Osteoblast (primary cell): ENCODE data around the gene BMPR1B. TPM values are rescaled to one million over a fixed set of nuclear protein-coding genes. Genes with fewer than 3 reads are reported as not detected.

Experiments used
- DNase-seq: peaks from one replicate; pipeline ENCODE4 v3.0.0; 2011; ENCODE audit warnings: low spot score, mixed read lengths; ENCODE audit not compliant: insufficient read length; ENCODE audit errors: missing footprints
- H2AFZ ChIP-seq: 2 replicates; pipeline ENCODE4 v1.6.0; 2011; ENCODE audit warnings: mild to moderate bottlenecking, low read length
- H3K27ac ChIP-seq: 2 replicates; pipeline ENCODE4 v1.5.1; 2011; ENCODE audit warnings: mild to moderate bottlenecking, low read depth, low read length, moderate library complexity
- H3K27me3 ChIP-seq: 2 replicates; pipeline ENCODE4 v1.6.0; 2012; ENCODE audit warnings: mild to moderate bottlenecking, control low read depth, inconsistent platforms, low read length, moderate library complexity; ENCODE audit not compliant: insufficient read depth
- H3K36me3 ChIP-seq: 2 replicates; pipeline ENCODE4 v1.5.1; 2011; ENCODE audit warnings: mild to moderate bottlenecking, low read length, control low read depth, moderate library complexity; ENCODE audit not compliant: insufficient read depth
- H3K4me1 ChIP-seq: 2 replicates; pipeline ENCODE4 v1.5.1; 2011; ENCODE audit warnings: mild to moderate bottlenecking, low read length, control low read depth, moderate library complexity; ENCODE audit not compliant: insufficient read depth
- H3K4me2 ChIP-seq: 2 replicates; pipeline ENCODE4 v1.6.0; 2011; ENCODE audit warnings: mild to moderate bottlenecking, low read length; ENCODE audit not compliant: insufficient read depth
- H3K4me3 ChIP-seq: fragments of 200-600 bp; sonication (generic); 3 replicates; pipeline ENCODE4 v1.5.1; 2012; ENCODE audit warnings: mild to moderate bottlenecking, low read length, inconsistent platforms; ENCODE audit not compliant: insufficient read depth
- H3K79me2 ChIP-seq: 2 replicates; pipeline ENCODE4 v1.6.0; 2012; ENCODE audit warnings: mild to moderate bottlenecking, low read length, control low read depth, inconsistent platforms; ENCODE audit not compliant: insufficient read depth
- H3K9me3 ChIP-seq: 2 replicates; pipeline ENCODE4 v1.5.1; 2011; ENCODE audit warnings: low read depth, low read length, control low read depth
- H4K20me1 ChIP-seq: 2 replicates; pipeline ENCODE4 v1.6.0; 2012; ENCODE audit warnings: mild to moderate bottlenecking, low read length, control low read depth; ENCODE audit not compliant: insufficient read depth
- CTCF ChIP-seq: IDR thresholded peaks from 2 replicates; pipeline ENCODE4 v1.5.1; 2011; ENCODE audit warnings: mild to moderate bottlenecking, low read depth, low read length, moderate library complexity; ENCODE audit errors: extremely low read depth
- total RNA-seq: library from RNA; depleted of rRNA; stranded (reverse); fragments of >200 nt; gene quantifications from 2 replicates; pipeline ENCODE4 v1.2.3, GENCODE V29; 2012

Gene BMPR1B
- total RNA-seq, 1 donor, result 2.5 TPM

DNA sequence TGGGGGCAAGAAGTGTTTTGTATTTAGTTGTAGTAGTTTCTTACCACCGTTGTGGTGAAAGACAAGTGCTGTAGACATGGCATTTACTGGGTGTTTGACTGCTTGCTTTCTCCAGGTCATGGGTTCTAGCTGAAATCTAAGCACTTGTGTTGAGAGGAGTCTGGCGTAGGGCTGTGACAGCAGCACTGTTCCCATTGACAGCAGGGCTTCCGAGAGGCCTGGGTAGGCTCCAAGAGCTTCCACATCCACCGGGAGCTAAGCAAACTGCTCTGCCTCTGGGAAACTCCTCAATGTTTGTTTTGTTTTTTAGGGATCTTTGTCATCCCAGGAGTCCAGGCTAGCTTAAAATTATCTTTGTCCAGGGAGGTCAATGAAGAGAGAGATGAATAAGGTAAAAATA is 44.3 kb downstream of the BMPR1B start:
- no peak overlapping the region for H3K4me3 ChIP-seq
- H3K4me2 ChIP-seq, result no peak overlapping the region
- peak overlapping the region; percentile 8 for H2AFZ ChIP-seq
- no peak for TF ChIP-seq CTCF
- no peaks in the 10 kb centered on the region for H3K9me3 ChIP-seq
- H4K20me1 ChIP-seq, result no peaks in the 10 kb centered on the region
- no peaks in the 10 kb centered on the region for H3K27me3 ChIP-seq
- DNase-seq, result no peak
- no peak overlapping the region for H3K27ac ChIP-seq
- H3K4me1 ChIP-seq, result no peaks in the 10 kb centered on the region
- no peaks in the 10 kb centered on the region for H3K36me3 ChIP-seq
- no peaks in the 10 kb centered on the region for H3K79me2 ChIP-seq

DNA sequence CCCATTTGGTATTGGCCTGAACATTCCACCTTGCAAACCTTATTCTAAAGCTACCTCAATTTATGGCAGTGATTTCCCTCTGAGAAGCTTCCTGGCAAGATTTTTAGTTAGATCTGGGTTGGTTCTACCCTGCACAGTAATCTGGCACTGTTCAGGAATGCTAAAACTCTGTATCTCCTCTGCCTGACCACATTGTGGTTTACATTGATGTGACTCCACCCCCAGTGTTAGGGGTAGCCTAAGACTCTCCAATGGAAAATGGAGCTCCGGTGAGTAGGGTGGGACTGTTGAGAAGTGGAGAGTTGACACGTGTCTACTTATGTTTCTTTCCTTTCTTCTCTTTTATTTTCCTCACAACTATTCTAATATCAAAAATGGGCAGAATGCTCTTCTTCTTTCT is 45.4 kb downstream of the BMPR1B start:
- H2AFZ ChIP-seq, result no peak overlapping the region
- DNase-seq, result no peak
- H3K4me2 ChIP-seq, result no peak overlapping the region

DNA sequence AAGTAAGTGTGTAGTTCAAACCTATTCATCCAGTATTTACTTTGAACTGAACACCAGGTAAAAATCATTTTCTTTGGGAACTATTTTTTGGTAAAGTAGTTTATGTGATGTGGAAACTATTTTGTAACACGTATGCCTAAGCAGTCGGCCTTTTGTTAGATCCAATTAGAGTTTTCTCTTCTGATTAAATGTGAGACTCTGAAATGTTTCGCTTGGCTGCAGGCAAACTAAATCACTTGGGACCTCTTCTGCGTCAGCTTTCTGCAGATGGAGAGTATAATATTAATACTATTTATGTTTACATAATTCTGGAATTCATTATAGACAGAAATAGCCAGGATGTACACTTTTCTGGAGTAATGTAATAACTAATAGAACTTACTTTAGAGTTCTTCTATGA is 46.9 kb downstream of the BMPR1B start:
- no peaks in the 10 kb centered on the region for H3K36me3 ChIP-seq
- no peaks in the 10 kb centered on the region for H3K9me3 ChIP-seq
- no peaks in the 10 kb centered on the region for H3K79me2 ChIP-seq
- no peak overlapping the region for H2AFZ ChIP-seq
- H4K20me1 ChIP-seq, result no peaks in the 10 kb centered on the region
- H3K4me1 ChIP-seq, result no peaks in the 10 kb centered on the region
- no peak overlapping the region for H3K4me3 ChIP-seq
- H3K27ac ChIP-seq, result no peak overlapping the region
- no peak for DNase-seq
- no peak for TF ChIP-seq CTCF
- no peak overlapping the region for H3K4me2 ChIP-seq
- no peaks in the 10 kb centered on the region for H3K27me3 ChIP-seq

More for the DNA sequence above, 45.4 kb downstream of the BMPR1B start:
- Histone ChIP-seq H3K4me1 (no peaks in the 10 kb centered on the region), H3K27ac (no peak overlapping the region), H3K9me3 (no peaks in the 10 kb centered on the region), H3K4me3 (no peak overlapping the region), H4K20me1 (no peaks in the 10 kb centered on the region), H3K27me3 (no peaks in the 10 kb centered on the region), H3K79me2 (no peaks in the 10 kb centered on the region), H3K36me3 (no peaks in the 10 kb centered on the region)
- TF ChIP-seq CTCF, result no peak

GRCh38 chr4:94806376-94806775 is 48.6 kb downstream of the BMPR1B start:
- Histone ChIP-seq H3K27me3 (no peaks in the 10 kb centered on the region), H2AFZ (no peak overlapping the region), H3K27ac (no peak overlapping the region), H3K36me3 (no peaks in the 10 kb centered on the region), H3K4me2 (no peak overlapping the region), H3K79me2 (no peaks in the 10 kb centered on the region), H4K20me1 (no peaks in the 10 kb centered on the region), H3K4me3 (no peak overlapping the region), H3K9me3 (no peaks in the 10 kb centered on the region), H3K4me1 (no peaks in the 10 kb centered on the region)
- TF ChIP-seq CTCF, result no peak
- DNase-seq, result no peak
